CD4-positive, alpha-beta T cell (primary cell): ENCODE data around the gene BZW1. TPM values are rescaled to one million over a fixed set of nuclear protein-coding genes. Genes with fewer than 3 reads are reported as not detected.

Experiments
- ATAC-seq: fragments of 200-7000 bp; cut with Tn5 transposase; one replicate; pipeline ENCODE4 v1.10.0; 2022; ENCODE audit warnings: mild to moderate bottlenecking; ENCODE audit not compliant: poor library complexity
- CTCF ChIA-PET: fragments of 350-600 bp; sonication (Branson Sonifier 250); formaldehyde crosslinking; loops from one replicate; lab custom pipeline; 2021; ENCODE audit warnings: antibody characterized with exemption, inconsistent platforms; lab: Charles Lee
- POLR2A ChIA-PET: fragments of 350-600 bp; sonication (Branson Sonifier 250); formaldehyde crosslinking; loops from one replicate; lab custom pipeline; 2021; ENCODE audit warnings: antibody characterized with exemption, inconsistent platforms; lab: Charles Lee
- DNase-seq, 14 experiments: peaks; one replicate each; pipeline ENCODE4 v3.0.0-alpha.2; 2013 to 2020; ENCODE audit warnings: mixed read lengths in 2 of 14
- H3K27ac ChIP-seq, 2 donors: one replicate each; pipeline versions ENCODE4 v1.5.1 to v1.7.0; 2013; ENCODE audit warnings: low read length in 2 of 2, low read depth in 1 of 2, mild to moderate bottlenecking in 1 of 2
- H3K27me3 ChIP-seq, 2 experiments: 1 replicate in 1 of 2; 2 replicates in 1 of 2; pipeline versions ENCODE4 v1.6.1 to v1.7.0; 2013; ENCODE audit warnings: low read length in 2 of 2, control low read depth in 1 of 2, mild to moderate bottlenecking in 1 of 2, moderate library complexity in 1 of 2; ENCODE audit not compliant: insufficient read depth in 2 of 2, control insufficient read depth in 1 of 2
- H3K36me3 ChIP-seq: one replicate; pipeline ENCODE4 v1.6.1; 2013; ENCODE audit warnings: low read length, control low read depth; ENCODE audit not compliant: insufficient read depth
- H3K4me1 ChIP-seq: one replicate; pipeline ENCODE4 v1.6.1; 2013; ENCODE audit warnings: low read length, control low read depth; ENCODE audit not compliant: insufficient read depth
- H3K4me3 ChIP-seq: one replicate; pipeline ENCODE4 v1.5.1; 2013; ENCODE audit warnings: mild to moderate bottlenecking, low read length, moderate library complexity
- H3K9me3 ChIP-seq, 2 experiments: 1 replicate in 1 of 2; 2 replicates in 1 of 2; pipeline versions ENCODE4 v1.6.1 to v1.7.0; 2013; ENCODE audit warnings: low read length in 2 of 2, mild to moderate bottlenecking in 2 of 2, control low read depth in 1 of 2, moderate library complexity in 1 of 2; ENCODE audit not compliant: control insufficient read depth in 1 of 2, insufficient read depth in 1 of 2
- H3K27ac Mint-ChIP-seq: one replicate; pipeline ENCODE4 v1.8.0; 2020; ENCODE audit warnings: mixed read lengths
- H3K27me3 Mint-ChIP-seq: one replicate; pipeline ENCODE4 v1.8.0; 2021; ENCODE audit warnings: mixed read lengths
- H3K36me3 Mint-ChIP-seq: one replicate; pipeline ENCODE4 v1.8.0; 2021; ENCODE audit warnings: low read depth, mixed read lengths
- H3K4me1 Mint-ChIP-seq: one replicate; pipeline ENCODE4 v1.8.0; 2021; ENCODE audit warnings: low read depth, mixed read lengths
- H3K4me3 Mint-ChIP-seq: one replicate; pipeline ENCODE4 v1.8.0; 2020; ENCODE audit warnings: mild to moderate bottlenecking, mixed read lengths
- H3K9me3 Mint-ChIP-seq: one replicate; pipeline ENCODE4 v1.8.0; 2020; ENCODE audit warnings: mixed read lengths
- CTCF ChIP-seq: fragments of 200-600 bp; IDR thresholded peaks from one replicate; pipeline ENCODE4 v1.8.0; 2022; ENCODE audit warnings: antibody characterized with exemption, mild to moderate bottlenecking
- intact Hi-C, 2 experiments: fragments of 100-400 bp; cut with DNase I in 1 of 2; cut with micrococcal nuclease in 1 of 2; formaldehyde crosslinking; loops; one replicate each; pipeline versions ENCODE4 v1.15.1 to v1.9.0; 2023 to 2025; cut with DNase I, micrococcal nuclease
- total RNA-seq, 174 experiments: library from RNA in 2 of 174; stranded (reverse) in 2 of 174; gene quantifications; one replicate each; pipeline ENCODE4 v1.2.3 and lab custom pipeline; 2021 to 2026

BZW1 gene
- total RNA-seq, 2 experiments from 2014 or later = 190 to 192 TPM

- CTCF ChIA-PET = interaction anchor here (0.7 kb wide), 1 partner anchor 23 kb away, joined by 3 read pairs; no protein-coding TSS in a partner anchor
Measured at GRCh38 chr2:200862532-200863000, 50.9 kb downstream of the BZW1 start.

GRCh38 chr2:200863782-200864175 lies 52.1 kb downstream of the BZW1 start:
- TF ChIP-seq CTCF = no peak
- Histone ChIP-seq H3K27ac (peak overlapping the region; percentile 100), H3K4me3 (peak overlapping the region; percentile 96), H3K9me3 (no peaks in the 10 kb centered on the region), H3K36me3 (peaks cover 35% of the 10 kb centered on the region), H3K27me3 (no peaks in the 10 kb centered on the region), H3K4me1 (peaks cover 25% of the 10 kb centered on the region)
- Mint-ChIP-seq H3K27ac (peak overlapping the region; percentile 88), H3K4me1 (peaks cover 51% of the 10 kb centered on the region), H3K4me3 (peak overlapping the region; percentile 97), H3K27me3 (peaks cover 4% of the 10 kb centered on the region), H3K36me3 (peaks cover 64% of the 10 kb centered on the region), H3K9me3 (no peaks in the 10 kb centered on the region)
- ChIA-PET POLR2A (interaction anchor here (0.6 to 5.4 kb wide), 54 partner anchors 9 to 1406 kb away, joined by 3 to 267 read pairs (median 5); partner anchors contain the start of genes ALS2, BZW1, CASP10 and CASP8), CTCF (interaction anchor here (1.0 to 1.8 kb wide), 5 partner anchors 26 to 369 kb away, joined by 3 to 10 read pairs (median 8); partner anchors contain the start of genes NIF3L1 and PPIL3)
- intact Hi-C loops = loop anchor here (1.0 to 10.0 kb wide), 6 partner anchors 26 to 591 kb away; partner anchors contain the start of genes BZW1 (in 1 of the 2), NIF3L1 (in 1 of the 2), ORC2 (in 1 of the 2) and PPIL3 (in 1 of the 2)
- ATAC-seq (peak; percentile 0), DNase-seq (peak in 2 of 14 experiments; percentile 22 to 24)

More at GRCh38 chr2:200862532-200863000, 50.9 kb downstream of the BZW1 start:
- H3K27me3 Mint-ChIP-seq = peaks cover 4% of the 10 kb centered on the region
- peak overlapping the region; percentile 88 for H3K27ac Mint-ChIP-seq
- H3K36me3 Mint-ChIP-seq = peaks cover 73% of the 10 kb centered on the region
- Histone ChIP-seq H3K27me3 (no peaks in the 10 kb centered on the region), H3K9me3 (no peaks in the 10 kb centered on the region), H3K36me3 (peaks cover 47% of the 10 kb centered on the region), H3K4me1 (peaks cover 28% of the 10 kb centered on the region), H3K4me3 (peak overlapping the region; percentile 96), H3K27ac (peak overlapping the region; percentile 100)
- POLR2A ChIA-PET = interaction anchor here (1.3 to 5.4 kb wide), 5 partner anchors 13 to 254 kb away, joined by 3 to 267 read pairs (median 55); partner anchors contain the start of genes CFLAR, NIF3L1 and PPIL3
- TF ChIP-seq CTCF = no peak
- peaks cover 59% of the 10 kb centered on the region for H3K4me1 Mint-ChIP-seq
- intact Hi-C loops = loop anchor here (2.0 to 10.0 kb wide), 4 partner anchors 50 to 592 kb away; partner anchors contain the start of genes ORC2 (in 1 of the 2), STRADB (in 1 of the 2) and TRAK2 (in 1 of the 2)
- peak overlapping the region; percentile 97 for H3K4me3 Mint-ChIP-seq
- DNase-seq = peak in 11 of 14 experiments; percentile 24 to 86 (median 46)
- peak; percentile 57 for ATAC-seq
- H3K9me3 Mint-ChIP-seq = no peaks in the 10 kb centered on the region

GRCh38 chr2:200864176-200865034 lies 52.7 kb downstream of the BZW1 start, which contains the start of gene CLK1:
Gene CLK1, minus strand, starts transcription at chr2:200864658. Its CDS starts 2,796 bp downstream, at chr2:200861862.
- Mint-ChIP-seq H3K9me3 (no peaks in the 10 kb centered on the region), H3K36me3 (peaks cover 64% of the 10 kb centered on the region), H3K4me3 (peak within 1 kb of the TSS; percentile 97), H3K27me3 (peaks cover 4% of the 10 kb centered on the region), H3K4me1 (peaks cover 48% of the 10 kb centered on the region), H3K27ac (peak within 1 kb of the TSS; percentile 88)
- no peaks in the 10 kb centered on the region for H3K27me3 ChIP-seq
- peak; percentile 75 for ATAC-seq
- peak within 1 kb of the TSS; percentile 100 for H3K27ac ChIP-seq
- peaks cover 27% of the 10 kb centered on the region for H3K4me1 ChIP-seq
- ChIA-PET POLR2A (interaction anchor here (0.6 to 5.4 kb wide), 61 partner anchors 9 to 1441 kb away, joined by 3 to 267 read pairs (median 5); partner anchors contain the start of genes ALS2, BZW1, CASP10 and CASP8), CTCF (interaction anchor here (1.0 to 1.8 kb wide), 5 partner anchors 25 to 368 kb away, joined by 3 to 10 read pairs (median 8); partner anchors contain the start of genes NIF3L1 and PPIL3)
- DNase-seq = peak; percentile 95 to 98 (median 97)
- peaks cover 32% of the 10 kb centered on the region for H3K36me3 ChIP-seq
- intact Hi-C loops = loop anchor here (1.0 to 10.0 kb wide), 4 partner anchors 25 to 590 kb away; partner anchors contain the start of genes BZW1 (in 1 of the 2), NIF3L1 (in 1 of the 2), ORC2 (in 1 of the 2) and PPIL3 (in 1 of the 2)
- peak within 1 kb of the TSS; percentile 96 for H3K4me3 ChIP-seq
- TF ChIP-seq CTCF = no peak
- no peaks in the 10 kb centered on the region for H3K9me3 ChIP-seq
